NB4 (cell line): Measurements from ENCODE around the gene CHAF1A.

Experiments used
- MYC ChIP-seq: IDR thresholded peaks from 2 replicates; pipeline ENCODE4 v1.6.1; 2011; ENCODE audit warnings: low read depth, low read length
- POLR2A ChIP-seq: IDR thresholded peaks from 2 replicates; pipeline ENCODE4 v1.6.1; 2011; ENCODE audit warnings: mild to moderate bottlenecking; ENCODE audit not compliant: insufficient read length; ENCODE audit errors: extremely low read depth
- TF ChIP-seq, protein P1 (sequence below): IDR thresholded peaks from 2 replicates; pipeline ENCODE4 v1.6.1; 2011; ENCODE audit warnings: low read depth, low read length
- TF ChIP-seq, protein P2 (sequence below): IDR thresholded peaks from one replicate; pipeline ENCODE4 v1.5.1; 2012; ENCODE audit warnings: low read depth, low read length

DNA sequence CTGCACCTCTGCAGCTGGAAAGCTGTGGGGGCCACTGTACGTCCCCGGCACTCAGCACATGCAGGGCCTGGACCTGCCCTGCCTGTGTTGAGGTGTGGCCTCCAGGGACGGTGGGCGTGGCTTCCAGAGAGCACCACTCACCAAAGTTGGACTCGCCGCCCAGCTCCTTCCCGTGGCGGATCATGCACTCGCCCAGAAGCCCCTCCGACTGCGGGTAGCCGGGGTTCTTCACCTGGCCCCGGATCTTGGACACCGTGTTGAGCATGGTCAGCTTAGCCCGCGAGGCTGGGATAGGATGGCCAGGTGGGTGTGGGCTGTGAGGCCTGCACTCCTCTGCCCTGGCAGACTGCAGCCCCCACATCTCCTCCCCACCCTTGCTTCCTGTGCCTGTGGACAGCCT, 37.1 kb upstream of the CHAF1A start:
- TF ChIP-seq POLR2A (no peak), MYC (no peak)
- TF ChIP-seq, protein P1, sequence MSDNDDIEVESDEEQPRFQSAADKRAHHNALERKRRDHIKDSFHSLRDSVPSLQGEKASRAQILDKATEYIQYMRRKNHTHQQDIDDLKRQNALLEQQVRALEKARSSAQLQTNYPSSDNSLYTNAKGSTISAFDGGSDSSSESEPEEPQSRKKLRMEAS = no peak
- TF ChIP-seq, protein P2, sequence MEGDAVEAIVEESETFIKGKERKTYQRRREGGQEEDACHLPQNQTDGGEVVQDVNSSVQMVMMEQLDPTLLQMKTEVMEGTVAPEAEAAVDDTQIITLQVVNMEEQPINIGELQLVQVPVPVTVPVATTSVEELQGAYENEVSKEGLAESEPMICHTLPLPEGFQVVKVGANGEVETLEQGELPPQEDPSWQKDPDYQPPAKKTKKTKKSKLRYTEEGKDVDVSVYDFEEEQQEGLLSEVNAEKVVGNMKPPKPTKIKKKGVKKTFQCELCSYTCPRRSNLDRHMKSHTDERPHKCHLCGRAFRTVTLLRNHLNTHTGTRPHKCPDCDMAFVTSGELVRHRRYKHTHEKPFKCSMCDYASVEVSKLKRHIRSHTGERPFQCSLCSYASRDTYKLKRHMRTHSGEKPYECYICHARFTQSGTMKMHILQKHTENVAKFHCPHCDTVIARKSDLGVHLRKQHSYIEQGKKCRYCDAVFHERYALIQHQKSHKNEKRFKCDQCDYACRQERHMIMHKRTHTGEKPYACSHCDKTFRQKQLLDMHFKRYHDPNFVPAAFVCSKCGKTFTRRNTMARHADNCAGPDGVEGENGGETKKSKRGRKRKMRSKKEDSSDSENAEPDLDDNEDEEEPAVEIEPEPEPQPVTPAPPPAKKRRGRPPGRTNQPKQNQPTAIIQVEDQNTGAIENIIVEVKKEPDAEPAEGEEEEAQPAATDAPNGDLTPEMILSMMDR = no peak
